ENCODE results near the gene PCSK6.

DNA sequence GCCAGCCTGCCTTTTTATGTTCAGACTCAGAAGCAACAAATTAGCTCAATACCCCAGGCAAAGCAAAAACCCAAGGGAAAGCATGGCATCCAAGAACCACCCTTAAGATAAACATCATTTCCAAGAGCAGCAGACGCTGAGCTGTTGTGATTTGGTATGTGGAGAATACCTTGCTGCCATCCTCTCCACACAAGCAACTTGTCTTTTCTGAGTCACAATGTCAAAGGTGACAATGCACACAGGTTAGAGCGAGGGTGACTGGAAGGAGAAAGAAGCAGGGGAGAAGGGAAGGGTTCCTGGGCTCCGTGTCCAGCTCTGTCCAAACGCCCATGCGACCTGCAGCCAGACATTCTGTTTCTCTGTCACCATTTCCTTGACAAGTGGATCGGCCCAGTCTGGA, 6.0 kb downstream of the PCSK6 start:
- TF ChIP-seq, protein P1, sequence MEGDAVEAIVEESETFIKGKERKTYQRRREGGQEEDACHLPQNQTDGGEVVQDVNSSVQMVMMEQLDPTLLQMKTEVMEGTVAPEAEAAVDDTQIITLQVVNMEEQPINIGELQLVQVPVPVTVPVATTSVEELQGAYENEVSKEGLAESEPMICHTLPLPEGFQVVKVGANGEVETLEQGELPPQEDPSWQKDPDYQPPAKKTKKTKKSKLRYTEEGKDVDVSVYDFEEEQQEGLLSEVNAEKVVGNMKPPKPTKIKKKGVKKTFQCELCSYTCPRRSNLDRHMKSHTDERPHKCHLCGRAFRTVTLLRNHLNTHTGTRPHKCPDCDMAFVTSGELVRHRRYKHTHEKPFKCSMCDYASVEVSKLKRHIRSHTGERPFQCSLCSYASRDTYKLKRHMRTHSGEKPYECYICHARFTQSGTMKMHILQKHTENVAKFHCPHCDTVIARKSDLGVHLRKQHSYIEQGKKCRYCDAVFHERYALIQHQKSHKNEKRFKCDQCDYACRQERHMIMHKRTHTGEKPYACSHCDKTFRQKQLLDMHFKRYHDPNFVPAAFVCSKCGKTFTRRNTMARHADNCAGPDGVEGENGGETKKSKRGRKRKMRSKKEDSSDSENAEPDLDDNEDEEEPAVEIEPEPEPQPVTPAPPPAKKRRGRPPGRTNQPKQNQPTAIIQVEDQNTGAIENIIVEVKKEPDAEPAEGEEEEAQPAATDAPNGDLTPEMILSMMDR (IDR thresholded peaks at IDR 0.05; ENCODE audit: insufficient read depth, low read length): no peak
- TF ChIP-seq, protein P2, sequence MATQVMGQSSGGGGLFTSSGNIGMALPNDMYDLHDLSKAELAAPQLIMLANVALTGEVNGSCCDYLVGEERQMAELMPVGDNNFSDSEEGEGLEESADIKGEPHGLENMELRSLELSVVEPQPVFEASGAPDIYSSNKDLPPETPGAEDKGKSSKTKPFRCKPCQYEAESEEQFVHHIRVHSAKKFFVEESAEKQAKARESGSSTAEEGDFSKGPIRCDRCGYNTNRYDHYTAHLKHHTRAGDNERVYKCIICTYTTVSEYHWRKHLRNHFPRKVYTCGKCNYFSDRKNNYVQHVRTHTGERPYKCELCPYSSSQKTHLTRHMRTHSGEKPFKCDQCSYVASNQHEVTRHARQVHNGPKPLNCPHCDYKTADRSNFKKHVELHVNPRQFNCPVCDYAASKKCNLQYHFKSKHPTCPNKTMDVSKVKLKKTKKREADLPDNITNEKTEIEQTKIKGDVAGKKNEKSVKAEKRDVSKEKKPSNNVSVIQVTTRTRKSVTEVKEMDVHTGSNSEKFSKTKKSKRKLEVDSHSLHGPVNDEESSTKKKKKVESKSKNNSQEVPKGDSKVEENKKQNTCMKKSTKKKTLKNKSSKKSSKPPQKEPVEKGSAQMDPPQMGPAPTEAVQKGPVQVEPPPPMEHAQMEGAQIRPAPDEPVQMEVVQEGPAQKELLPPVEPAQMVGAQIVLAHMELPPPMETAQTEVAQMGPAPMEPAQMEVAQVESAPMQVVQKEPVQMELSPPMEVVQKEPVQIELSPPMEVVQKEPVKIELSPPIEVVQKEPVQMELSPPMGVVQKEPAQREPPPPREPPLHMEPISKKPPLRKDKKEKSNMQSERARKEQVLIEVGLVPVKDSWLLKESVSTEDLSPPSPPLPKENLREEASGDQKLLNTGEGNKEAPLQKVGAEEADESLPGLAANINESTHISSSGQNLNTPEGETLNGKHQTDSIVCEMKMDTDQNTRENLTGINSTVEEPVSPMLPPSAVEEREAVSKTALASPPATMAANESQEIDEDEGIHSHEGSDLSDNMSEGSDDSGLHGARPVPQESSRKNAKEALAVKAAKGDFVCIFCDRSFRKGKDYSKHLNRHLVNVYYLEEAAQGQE (IDR thresholded peaks at IDR 0.05; ENCODE audit: insufficient replicate concordance, low read depth): no peak
- TF ChIP-seq POLR2AphosphoS5 (IDR thresholded peaks at IDR 0.05; ENCODE audit: low read depth) (no peak), GABPA (IDR thresholded peaks at IDR 0.05; ENCODE audit: low read depth) (no peak), SPI1 (IDR thresholded peaks at IDR 0.05; ENCODE audit: borderline replicate concordance, low read depth) (no peak)

Data from HL-60 (cell line).